ENCODE data around the gene MTCH1. TPM values are rescaled to one million over a fixed set of nuclear protein-coding genes. Genes with fewer than 3 reads are reported as not detected.
A peak's percentile ranks its signal among the peaks of the same experiment; 100 is the strongest.

Gene MTCH1
- total and polyA plus RNA-seq, 2 donors (not counting 1 experiment from before 2014, with no cell fraction given): 91.7 to 150 TPM

GRCh38 chr6:36984581-36985416, 1.2 kb downstream of the MTCH1 start:
- H3K27ac ChIP-seq (ENCODE audit: low read length in 2 of 2): peak overlapping the region; percentile 14 to 89
- ChIA-PET CTCF (interaction anchor here (0.5 to 6.1 kb wide), 3 partner anchors 33 to 195 kb away, joined by 3 to 74 read pairs (median 9); no protein-coding TSS in a partner anchor), POLR2A (interaction anchor here (0.6 to 3.8 kb wide), 2 partner anchors 21 to 440 kb away, joined by 7 to 40 read pairs; partner anchors contain the start of gene FGD2)
- 14% methylated on average over 19 of the region's 19 CpGs for WGBS (ENCODE audit: insufficient coverage)
- peaks cover 72% of the 10 kb centered on the region for H3K79me2 ChIP-seq (ENCODE audit: control insufficient read depth, insufficient read depth, low read length)
- Mint-ChIP-seq H3K4me1 (peaks cover 34% of the 10 kb centered on the region), H3K4me3 (no peak overlapping the region), H3K27ac (no peak overlapping the region), H3K27me3 (no peaks in the 10 kb centered on the region), H3K9me3 (ENCODE audit: insufficient read depth) (no peaks in the 10 kb centered on the region)
- H3K27me3 ChIP-seq (replicated peaks in 1 of 4; ENCODE audit: control extremely low read depth in 1 of 4, control insufficient read depth in 3 of 4, insufficient read depth in 4 of 4, low read length in 3 of 4): no peaks in the 10 kb centered on the region
- H3K9ac ChIP-seq (ENCODE audit: low read length): peak overlapping the region; percentile 97
- peak overlapping the region; percentile 78 for H2AFZ ChIP-seq (ENCODE audit: insufficient read depth, low read depth, low read length, poor library complexity, severe bottlenecking)
- no peak for TF ChIP-seq CTCF (IDR thresholded peaks at IDR 0.05)
- no peak for TF ChIP-seq EZH2 (IDR thresholded peaks at IDR 0.05; ENCODE audit: borderline replicate concordance, insufficient read depth, low read depth, low read length, poor library complexity, severe bottlenecking)
- peak overlapping the region; percentile 98 for H3K4me2 ChIP-seq (replicated peaks; ENCODE audit: low read depth, low read length, poor library complexity, severe bottlenecking)
- H3K4me3 ChIP-seq (ENCODE audit: control extremely low read depth in 1 of 5, extremely low read depth in 1 of 5, insufficient read depth in 1 of 5, low read depth in 2 of 5, low read length in 4 of 5): peak overlapping the region; percentile 51 to 98 (median 88)
- peaks cover 33 to 35% of the 10 kb centered on the region in 2 donors for H3K4me1 ChIP-seq (ENCODE audit: control insufficient read depth in 2 of 2, insufficient read depth in 2 of 2, low read length in 2 of 2)
- no peaks in the 10 kb centered on the region for H3K9me3 ChIP-seq (ENCODE audit: control extremely low read depth in 1 of 3, control insufficient read depth in 2 of 3, insufficient read depth in 1 of 3, low read length in 2 of 3)
- ATAC-seq (ENCODE audit: low read depth): no peak
- DNase-seq: peak; percentile 54
- H3K36me3 ChIP-seq (replicated peaks in 1 of 2; ENCODE audit: control extremely low read depth in 1 of 2, control insufficient read depth in 1 of 2, extremely low read depth in 1 of 2, insufficient read depth in 2 of 2, low read length in 1 of 2): peaks cover 0 to 16% of the 10 kb centered on the region in 2 experiments
- intact Hi-C loops (cut with micrococcal nuclease): loop anchor here (5.0 kb wide), 1 partner anchor 97 kb away; the partner anchor contains the start of gene C6orf89
- peaks cover 54% of the 10 kb centered on the region for H4K20me1 ChIP-seq (ENCODE audit: control insufficient read depth, insufficient read depth, low read length, poor library complexity, severe bottlenecking)

- Histone ChIP-seq H4K20me1 (ENCODE audit: control insufficient read depth, insufficient read depth, low read length, poor library complexity, severe bottlenecking) (peaks cover 67% of the 10 kb centered on the region), H3K9ac (ENCODE audit: low read length) (no peak overlapping the region)
- H3K27me3 Mint-ChIP-seq: no peaks in the 10 kb centered on the region
These were observed 2.5 kb downstream of the MTCH1 start for GRCh38 chr6:36983538-36983937.

More at GRCh38 chr6:36983538-36983937, 2.5 kb downstream of the MTCH1 start:
- DNase-seq: no peak
- intact Hi-C loops (cut with micrococcal nuclease): no loop called here
- Histone ChIP-seq H3K4me1 (ENCODE audit: control insufficient read depth in 2 of 2, insufficient read depth in 2 of 2, low read length in 2 of 2) (peaks cover 33 to 35% of the 10 kb centered on the region in 2 donors), H3K4me2 (replicated peaks; ENCODE audit: low read depth, low read length, poor library complexity, severe bottlenecking) (peak overlapping the region; percentile 98), H3K27me3 (replicated peaks in 1 of 4; ENCODE audit: control extremely low read depth in 1 of 4, control insufficient read depth in 3 of 4, insufficient read depth in 4 of 4, low read length in 3 of 4) (no peaks in the 10 kb centered on the region), H3K9me3 (ENCODE audit: control extremely low read depth in 1 of 3, control insufficient read depth in 2 of 3, insufficient read depth in 1 of 3, low read length in 2 of 3) (no peaks in the 10 kb centered on the region), H3K36me3 (replicated peaks in 1 of 2; ENCODE audit: control extremely low read depth in 1 of 2, control insufficient read depth in 1 of 2, extremely low read depth in 1 of 2, insufficient read depth in 2 of 2, low read length in 1 of 2) (peaks cover 0 to 24% of the 10 kb centered on the region in 2 experiments), H3K27ac (ENCODE audit: low read length in 2 of 2) (peak overlapping the region in 1 of 2 donors; percentile 52), H3K4me3 (ENCODE audit: control extremely low read depth in 1 of 5, extremely low read depth in 1 of 5, insufficient read depth in 1 of 5, low read depth in 2 of 5, low read length in 4 of 5) (no peak overlapping the region), H3K79me2 (ENCODE audit: control insufficient read depth, insufficient read depth, low read length) (peaks cover 81% of the 10 kb centered on the region), H2AFZ (ENCODE audit: insufficient read depth, low read depth, low read length, poor library complexity, severe bottlenecking) (no peak overlapping the region)
- no peak for ATAC-seq (ENCODE audit: low read depth)
- no peak overlapping the region for H3K27ac Mint-ChIP-seq
- H3K9me3 Mint-ChIP-seq (ENCODE audit: insufficient read depth): no peaks in the 10 kb centered on the region
- POLR2A ChIA-PET: no interaction called here
- H3K4me3 Mint-ChIP-seq: no peak overlapping the region
- CTCF ChIA-PET: interaction anchor here (0.9 to 9.7 kb wide), 2 partner anchors 35 to 47 kb away, joined by 3 to 223 read pairs; no protein-coding TSS in a partner anchor
- 95% methylated on average over 3 of the region's 3 CpGs for WGBS (ENCODE audit: insufficient coverage)
- TF ChIP-seq CTCF (IDR thresholded peaks at IDR 0.05): no peak
- TF ChIP-seq EZH2 (IDR thresholded peaks at IDR 0.05; ENCODE audit: borderline replicate concordance, insufficient read depth, low read depth, low read length, poor library complexity, severe bottlenecking): no peak
- H3K4me1 Mint-ChIP-seq: peaks cover 43% of the 10 kb centered on the region
